HG02678 (cell line): ENCODE measurements around the gene RCAN1.

Source experiments
- ATAC-seq: cut with Tn5 transposase; IDR thresholded peaks from one replicate; pipeline ENCODE4 v1.9.1; 2021; ENCODE audit warnings: mild to moderate bottlenecking, moderate library complexity; ENCODE audit not compliant: unreplicated experiment

RCAN1 gene

DNA sequence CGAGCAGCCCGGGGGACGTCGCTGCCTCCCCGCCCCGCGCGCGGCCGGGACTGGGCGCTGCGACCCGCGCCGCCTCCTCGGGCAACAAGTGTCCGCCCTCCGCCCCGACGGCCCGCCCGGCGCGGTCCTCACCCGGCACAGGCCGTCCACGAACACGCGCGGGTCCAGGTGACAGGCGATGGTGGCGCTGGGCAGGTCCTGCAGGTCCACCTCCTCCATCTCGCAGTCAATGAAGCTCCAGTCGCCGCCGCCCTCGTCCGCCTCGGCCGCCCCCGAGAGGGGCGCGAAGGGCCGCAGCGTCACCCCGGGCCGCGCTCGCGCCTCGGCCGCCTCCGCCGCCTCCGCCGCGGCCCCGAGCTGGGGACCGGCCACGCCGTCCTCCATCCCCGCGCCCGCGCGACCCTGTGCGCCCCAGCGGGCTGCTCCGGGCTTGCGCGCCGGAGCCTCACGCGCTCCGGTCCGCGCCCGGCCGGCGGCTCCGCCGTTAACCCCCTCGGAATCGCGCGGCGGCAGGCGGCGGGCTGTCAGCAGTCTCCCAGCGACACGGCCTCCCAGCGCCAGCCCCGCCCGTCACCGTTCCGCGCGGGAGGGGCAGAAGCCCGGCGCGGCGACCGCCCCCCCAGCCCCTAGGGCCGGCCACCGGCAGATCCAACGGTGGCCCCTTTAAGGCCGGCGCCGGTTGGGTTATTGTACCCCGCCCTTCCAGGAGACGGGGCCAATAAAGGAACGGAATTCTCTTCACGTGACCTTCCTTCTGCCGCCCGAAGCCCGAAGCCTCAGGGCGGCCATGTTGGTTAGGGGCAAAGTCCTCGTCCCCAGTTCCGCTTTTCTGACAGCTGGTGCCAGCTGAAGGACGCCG, at the start of gene RCAN1:
Gene RCAN1 (minus strand): TSS at position 486 of the 859 bp plus-strand sequence. CDS start 102 bp downstream, at position 384.
- ATAC-seq, result peak; percentile 96

- no peak for ATAC-seq
These were observed 46.9 kb upstream of the RCAN1 start for GRCh38 chr21:34661848-34662247.

GRCh38 chr21:34653522-34653921, 38.6 kb upstream of the RCAN1 start:
- ATAC-seq, result no peak

GRCh38 chr21:34651642-34652041, 36.7 kb upstream of the RCAN1 start:
- ATAC-seq, result no peak

DNA sequence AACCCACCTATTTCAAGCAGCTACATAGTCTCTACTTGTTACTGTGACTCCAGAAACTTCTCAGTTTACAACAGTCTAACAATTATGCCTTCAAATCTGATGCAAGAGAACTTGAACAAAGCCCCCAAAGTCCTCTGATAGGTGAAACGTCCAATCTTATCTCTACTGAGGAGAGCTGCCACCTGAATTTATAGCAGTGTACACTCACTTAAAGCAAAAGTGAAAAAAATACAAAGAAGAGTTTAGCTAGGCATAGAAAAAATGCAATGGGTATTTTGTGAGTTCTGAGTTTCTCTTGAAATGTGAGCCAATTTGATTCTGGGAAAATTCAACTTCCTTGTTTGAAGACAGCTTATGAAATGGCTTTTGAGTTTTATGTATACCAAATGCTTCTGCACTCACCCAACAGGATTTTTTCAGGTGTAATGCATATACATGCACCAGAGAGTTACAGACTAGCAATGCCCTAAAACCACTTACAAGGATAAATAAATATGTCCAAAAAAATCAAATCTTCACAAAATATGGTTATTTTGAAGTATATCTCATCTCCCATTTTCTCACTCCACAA, 36.0 kb upstream of the RCAN1 start:
- ATAC-seq, result no peak

- no peak for ATAC-seq
These were observed 34.5 kb upstream of the RCAN1 start for GRCh38 chr21:34649400-34649799.

- ATAC-seq, result no peak
These were observed 33.9 kb upstream of the RCAN1 start for GRCh38 chr21:34648739-34649297.

- no peak for ATAC-seq
These were observed 32.6 kb upstream of the RCAN1 start for GRCh38 chr21:34647555-34647954.

- no peak for ATAC-seq
These were observed 29.9 kb upstream of the RCAN1 start for GRCh38 chr21:34644825-34645224.

GRCh38 chr21:34642211-34643075, 27.5 kb upstream of the RCAN1 start:
- ATAC-seq, result peak; percentile 57

GRCh38 chr21:34640858-34641257, 25.9 kb upstream of the RCAN1 start:
- no peak for ATAC-seq

GRCh38 chr21:34639882-34640788, 25.2 kb upstream of the RCAN1 start:
- peak; percentile 42 for ATAC-seq

DNA sequence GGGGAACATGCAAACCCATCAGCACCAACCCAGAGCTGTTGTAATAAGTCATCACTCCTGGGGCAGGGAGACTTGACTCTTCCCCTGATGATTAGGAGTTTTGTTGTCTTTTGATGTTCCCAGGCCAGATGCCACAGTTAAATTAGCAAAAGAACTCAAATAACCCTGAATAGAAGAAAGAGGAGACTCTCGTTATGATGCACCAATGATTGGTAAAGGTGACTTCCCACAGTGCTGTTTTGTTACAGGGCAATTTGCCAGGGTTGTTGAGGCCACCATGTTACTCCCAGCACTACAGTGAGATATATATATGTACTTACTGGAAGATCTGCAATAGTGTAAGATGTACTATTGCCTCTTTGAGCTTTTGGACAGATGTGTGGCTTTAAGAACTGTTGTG, 24.3 kb upstream of the RCAN1 start:
- no peak for ATAC-seq

GRCh38 chr21:34636961-34637360, 22.0 kb upstream of the RCAN1 start:
- no peak for ATAC-seq

- no peak for ATAC-seq
These were observed 20.4 kb upstream of the RCAN1 start for GRCh38 chr21:34635307-34635706.

- ATAC-seq, result no peak
These were observed 17.6 kb upstream of the RCAN1 start for GRCh38 chr21:34632498-34632897.

- no peak for ATAC-seq
These were observed 15.7 kb upstream of the RCAN1 start for GRCh38 chr21:34630536-34631143.

- no peak for ATAC-seq
These were observed 11.2 kb upstream of the RCAN1 start for GRCh38 chr21:34626131-34626530.

DNA sequence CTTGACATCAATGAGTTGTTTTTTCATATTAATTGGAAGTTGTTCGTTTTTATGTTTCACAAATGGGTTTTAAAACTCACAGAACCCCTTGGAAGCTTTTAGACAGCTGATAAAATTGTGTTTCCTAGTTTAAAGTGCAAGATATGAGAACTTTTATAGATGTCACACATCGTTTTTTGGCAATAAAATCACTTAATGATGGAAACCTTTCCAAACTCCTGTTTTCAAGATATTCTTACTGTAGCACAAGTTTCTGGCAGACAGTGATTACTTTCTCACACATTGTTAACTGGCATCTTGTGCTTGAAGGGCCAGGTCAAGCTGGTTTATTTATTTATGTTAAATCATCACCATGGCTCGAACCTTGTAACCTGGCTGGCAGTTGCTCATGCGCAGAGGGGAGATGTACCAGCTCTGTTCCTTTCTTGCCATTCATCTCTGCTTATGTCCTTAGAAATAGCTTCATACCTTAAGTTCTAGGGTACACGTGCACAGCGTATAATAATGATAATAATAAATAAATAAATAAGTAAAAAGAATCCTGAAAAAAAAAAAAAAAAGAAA, 10.2 kb upstream of the RCAN1 start:
- no peak for ATAC-seq
